Neural progenitor cell (in vitro differentiated cells): ENCODE results near the gene DAGLB. TPM values are rescaled to one million over a fixed set of nuclear protein-coding genes. Genes with fewer than 3 reads are reported as not detected.
"Not testable (repeated sequence)": the region's sequence is repeated elsewhere in the genome, so short reads cannot be mapped to it uniquely, and the experiment has no call there.

Experiments
- DNase-seq: peaks from one replicate; pipeline ENCODE4 v3.0.0-alpha.2; 2016; ENCODE audit warnings: low spot score
- H2AFZ ChIP-seq: fragments of 200-600 bp; sonication (generic); replicated peaks from 2 replicates; pipeline ENCODE4 v1.6.1; 2016; ENCODE audit warnings: antibody characterized with exemption
- H3F3A ChIP-seq: fragments of 200-600 bp; sonication (generic); 2 replicates; pipeline ENCODE4 v1.6.1; 2016; ENCODE audit warnings: antibody characterized with exemption, low read depth
- H3K27ac ChIP-seq: fragments of 200-600 bp; sonication (generic); 2 replicates; pipeline ENCODE4 v1.5.1; 2016; ENCODE audit warnings: mild to moderate bottlenecking
- H3K27me3 ChIP-seq: fragments of 200-600 bp; sonication (generic); 2 replicates; pipeline ENCODE4 v1.6.1; 2016; ENCODE audit warnings: mild to moderate bottlenecking, moderate library complexity
- H3K36me3 ChIP-seq: fragments of 200-600 bp; sonication (generic); 2 replicates; pipeline ENCODE4 v1.5.1; 2016
- H3K4me1 ChIP-seq: fragments of 200-600 bp; sonication (generic); 2 replicates; pipeline ENCODE4 v1.6.1; 2016; ENCODE audit warnings: mixed run types
- H3K4me2 ChIP-seq: fragments of 200-600 bp; sonication (generic); 2 replicates; pipeline ENCODE4 v1.6.1; 2016
- H3K4me3 ChIP-seq: fragments of 200-600 bp; sonication (generic); 2 replicates; pipeline ENCODE4 v1.5.1; 2016
- H3K79me2 ChIP-seq: fragments of 200-600 bp; sonication (generic); 2 replicates; pipeline ENCODE4 v1.6.1; 2016; ENCODE audit warnings: low read depth
- H3K9ac ChIP-seq: fragments of 200-600 bp; sonication (generic); 2 replicates; pipeline ENCODE4 v1.6.1; 2016
- H3K9me3 ChIP-seq: fragments of 200-600 bp; sonication (generic); 2 replicates; pipeline ENCODE4 v1.5.1; 2016; ENCODE audit warnings: low read depth
- H4K20me1 ChIP-seq: fragments of 200-600 bp; sonication (generic); 2 replicates; pipeline ENCODE4 v1.6.1; 2016; ENCODE audit warnings: low read depth
- H3K27ac Mint-ChIP-seq: 3 replicates; pipeline ENCODE4 v1.8.0; 2021; ENCODE audit warnings: mixed read lengths
- H3K27me3 Mint-ChIP-seq: 2 replicates; pipeline ENCODE4 v1.8.0; 2022; ENCODE audit warnings: low read depth, mild to moderate bottlenecking, inconsistent platforms, moderate library complexity, mixed read lengths; ENCODE audit not compliant: insufficient read depth
- H3K36me3 Mint-ChIP-seq: 3 replicates; pipeline ENCODE4 v1.8.0; 2021; ENCODE audit warnings: mixed read lengths
- H3K4me1 Mint-ChIP-seq: 3 replicates; pipeline ENCODE4 v1.8.0; 2021; ENCODE audit warnings: mixed read lengths
- H3K4me3 Mint-ChIP-seq: 3 replicates; pipeline ENCODE4 v1.8.0; 2021; ENCODE audit warnings: mild to moderate bottlenecking, moderate library complexity, mixed read lengths
- H3K9me3 Mint-ChIP-seq: 3 replicates; pipeline ENCODE4 v1.8.0; 2020; ENCODE audit warnings: mixed read lengths
- CTCF ChIP-seq: fragments of 200-600 bp; sonication (generic); IDR thresholded peaks from 2 replicates; pipeline ENCODE4 v1.5.1; 2017; ENCODE audit warnings: antibody characterized with exemption, mild to moderate bottlenecking
- EZH2 ChIP-seq: fragments of 200-600 bp; sonication (generic); IDR thresholded peaks from 2 replicates; pipeline ENCODE4 v1.6.1; 2017; ENCODE audit warnings: antibody characterized with exemption, mild to moderate bottlenecking, moderate library complexity
- EZH2phosphoT487 ChIP-seq: fragments of 200-600 bp; sonication (generic); IDR thresholded peaks from 2 replicates; pipeline ENCODE4 v1.6.1; 2017; ENCODE audit warnings: antibody characterized with exemption
- total RNA-seq: library from RNA; depleted of rRNA; stranded (reverse); fragments of >200 nt; gene quantifications from 2 replicates; pipeline ENCODE4 v1.2.3, GENCODE V29; 2015; ENCODE audit warnings: low replicate concordance

The DAGLB gene
- total RNA-seq, 1 donor from 2014 or later = 28.0 TPM

GRCh38 chr7:6453734-6454133, 6.0 kb upstream of the DAGLB start:
- Histone ChIP-seq H3K27ac (no peak overlapping the region), H3F3A (no peaks in the 10 kb centered on the region), H3K27me3 (no peaks in the 10 kb centered on the region), H3K36me3 (no peaks in the 10 kb centered on the region), H3K79me2 (peaks cover 1% of the 10 kb centered on the region), H3K4me1 (no peaks in the 10 kb centered on the region), H3K4me2 (no peak overlapping the region), H3K9ac (no peak overlapping the region), H3K4me3 (no peak overlapping the region), H3K9me3 (no peaks in the 10 kb centered on the region), H4K20me1 (no peaks in the 10 kb centered on the region), H2AFZ (no peak overlapping the region)
- no peak overlapping the region for H3K27ac Mint-ChIP-seq
- H3K4me1 Mint-ChIP-seq = peaks cover 2% of the 10 kb centered on the region
- H3K36me3 Mint-ChIP-seq = no peaks in the 10 kb centered on the region
- TF ChIP-seq EZH2phosphoT487 (no peak), EZH2 (no peak), CTCF (no peak)
- peaks cover 3% of the 10 kb centered on the region for H3K27me3 Mint-ChIP-seq
- H3K4me3 Mint-ChIP-seq = no peak overlapping the region
- DNase-seq = no peak
- no peaks in the 10 kb centered on the region for H3K9me3 Mint-ChIP-seq

GRCh38 chr7:6451224-6451705, 3.5 kb upstream of the DAGLB start:
- no peak for DNase-seq
- Mint-ChIP-seq H3K36me3 (no peaks in the 10 kb centered on the region), H3K27me3 (peaks cover 6% of the 10 kb centered on the region), H3K4me1 (peaks cover 7% of the 10 kb centered on the region), H3K4me3 (no peak overlapping the region), H3K9me3 (no peaks in the 10 kb centered on the region), H3K27ac (no peak overlapping the region)
- Histone ChIP-seq H3K27ac (no peak overlapping the region), H3K4me3 (no peak overlapping the region), H3K27me3 (no peaks in the 10 kb centered on the region), H4K20me1 (no peaks in the 10 kb centered on the region), H3F3A (peaks cover 11% of the 10 kb centered on the region), H3K9ac (no peak overlapping the region), H3K36me3 (no peaks in the 10 kb centered on the region), H3K9me3 (no peaks in the 10 kb centered on the region), H3K4me1 (no peaks in the 10 kb centered on the region), H2AFZ (no peak overlapping the region), H3K4me2 (no peak overlapping the region), H3K79me2 (peaks cover 21% of the 10 kb centered on the region)
- TF ChIP-seq EZH2phosphoT487 = no peak
- no peak for TF ChIP-seq CTCF
- no peak for TF ChIP-seq EZH2

GRCh38 chr7:6450591-6450990, 2.8 kb upstream of the DAGLB start:
- H3K4me3 ChIP-seq, H3K36me3 Mint-ChIP-seq, H3K4me2 ChIP-seq, DNase-seq, H3K27ac Mint-ChIP-seq, H3K27me3 Mint-ChIP-seq, H3K9me3 ChIP-seq, H3K27me3 ChIP-seq, H3K9ac ChIP-seq, H3K4me1 ChIP-seq, H4K20me1 ChIP-seq, H2AFZ ChIP-seq, H3K9me3 Mint-ChIP-seq, H3K36me3 ChIP-seq, H3K4me3 Mint-ChIP-seq, H3K27ac ChIP-seq: not testable (repeated sequence)
- Histone ChIP-seq H3K79me2 (peaks cover 26% of the 10 kb centered on the region), H3F3A (peaks cover 11% of the 10 kb centered on the region)
- H3K4me1 Mint-ChIP-seq = peaks cover 10% of the 10 kb centered on the region

- not testable (repeated sequence) for H3K9ac ChIP-seq, H3K27ac ChIP-seq, H3K4me3 ChIP-seq, H4K20me1 ChIP-seq, H3K27me3 Mint-ChIP-seq, H3K36me3 ChIP-seq, H3K27ac Mint-ChIP-seq, DNase-seq, H3K4me2 ChIP-seq, H3K27me3 ChIP-seq, H3K9me3 Mint-ChIP-seq, H3K36me3 Mint-ChIP-seq, H3K9me3 ChIP-seq, H2AFZ ChIP-seq, H3K4me3 Mint-ChIP-seq, H3K4me1 ChIP-seq
- Histone ChIP-seq H3K79me2 (peaks cover 33% of the 10 kb centered on the region), H3F3A (peaks cover 11% of the 10 kb centered on the region)
- peaks cover 10% of the 10 kb centered on the region for H3K4me1 Mint-ChIP-seq
Measured at GRCh38 chr7:6449884-6450283, 2.1 kb upstream of the DAGLB start.
